ENCODE measurements around the gene POLQ.

DNA sequence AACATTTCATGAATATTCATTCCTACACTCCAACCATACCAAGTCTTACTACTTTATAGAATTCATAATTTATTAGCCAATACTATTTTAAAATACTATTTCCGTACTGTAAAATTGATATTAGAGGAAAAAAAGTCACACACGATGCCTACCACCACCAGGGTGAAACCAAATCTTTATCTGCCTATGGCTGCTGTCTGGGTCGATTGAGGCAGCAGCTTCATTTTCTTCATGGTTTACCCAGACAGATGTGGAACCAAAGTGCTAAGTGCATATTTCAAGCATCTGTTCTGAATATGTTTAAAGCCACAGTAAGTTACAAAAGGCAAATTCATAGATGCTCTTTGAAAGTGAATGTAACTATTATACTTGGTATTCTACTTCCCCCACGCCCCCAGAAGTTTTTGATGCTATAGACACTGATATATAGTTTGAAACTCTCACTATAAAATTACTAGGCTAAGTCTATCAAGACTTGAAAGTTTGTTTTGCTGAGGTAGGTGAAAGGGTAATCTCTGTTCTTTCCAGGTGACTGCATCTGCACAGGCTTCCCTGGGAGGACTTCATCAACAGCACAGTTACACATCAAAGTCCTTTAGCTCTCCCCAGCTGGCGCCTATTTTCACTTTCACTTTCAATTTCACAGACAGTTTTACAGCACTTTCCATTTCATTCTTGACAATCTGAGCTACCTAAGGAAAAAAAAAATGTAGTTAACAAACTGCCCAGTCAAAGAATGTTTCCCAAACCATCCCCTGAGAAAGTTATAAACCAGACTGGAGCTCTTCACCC is 113.9 kb downstream of the POLQ start:
- TF ChIP-seq, protein P1, sequence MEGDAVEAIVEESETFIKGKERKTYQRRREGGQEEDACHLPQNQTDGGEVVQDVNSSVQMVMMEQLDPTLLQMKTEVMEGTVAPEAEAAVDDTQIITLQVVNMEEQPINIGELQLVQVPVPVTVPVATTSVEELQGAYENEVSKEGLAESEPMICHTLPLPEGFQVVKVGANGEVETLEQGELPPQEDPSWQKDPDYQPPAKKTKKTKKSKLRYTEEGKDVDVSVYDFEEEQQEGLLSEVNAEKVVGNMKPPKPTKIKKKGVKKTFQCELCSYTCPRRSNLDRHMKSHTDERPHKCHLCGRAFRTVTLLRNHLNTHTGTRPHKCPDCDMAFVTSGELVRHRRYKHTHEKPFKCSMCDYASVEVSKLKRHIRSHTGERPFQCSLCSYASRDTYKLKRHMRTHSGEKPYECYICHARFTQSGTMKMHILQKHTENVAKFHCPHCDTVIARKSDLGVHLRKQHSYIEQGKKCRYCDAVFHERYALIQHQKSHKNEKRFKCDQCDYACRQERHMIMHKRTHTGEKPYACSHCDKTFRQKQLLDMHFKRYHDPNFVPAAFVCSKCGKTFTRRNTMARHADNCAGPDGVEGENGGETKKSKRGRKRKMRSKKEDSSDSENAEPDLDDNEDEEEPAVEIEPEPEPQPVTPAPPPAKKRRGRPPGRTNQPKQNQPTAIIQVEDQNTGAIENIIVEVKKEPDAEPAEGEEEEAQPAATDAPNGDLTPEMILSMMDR (IDR thresholded peaks at IDR 0.05; ENCODE audit: borderline replicate concordance, extremely low read depth, low read length, poor library complexity, severe bottlenecking), result no peak
- TF ChIP-seq EZH2 (IDR thresholded peaks at IDR 0.05; ENCODE audit: borderline replicate concordance, low read depth, low read length, severe bottlenecking), result no peak

Data from DND-41 (cell line).